ENCODE results near the gene CMTM6.

DNA sequence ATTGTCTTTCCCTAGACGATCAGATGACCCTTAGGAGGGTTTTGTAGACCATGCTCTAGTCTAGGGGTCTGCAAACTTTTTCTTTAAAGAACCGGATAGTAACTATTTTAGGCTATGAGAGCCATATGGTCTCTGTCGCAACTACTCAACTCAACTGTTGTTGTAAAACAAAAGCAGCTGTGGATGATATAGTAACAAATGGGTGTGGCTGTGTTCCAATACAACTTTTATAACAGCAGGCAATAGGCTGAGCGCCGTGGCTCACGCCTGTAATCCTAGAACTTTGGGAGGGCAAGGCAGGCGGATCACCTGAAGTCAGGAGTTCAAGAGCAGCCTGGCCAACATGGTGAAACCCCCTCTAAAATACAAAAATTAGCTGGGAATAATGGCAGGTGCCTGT lies 6.1 kb upstream of the CMTM6 start:
- TF ChIP-seq, protein P1, sequence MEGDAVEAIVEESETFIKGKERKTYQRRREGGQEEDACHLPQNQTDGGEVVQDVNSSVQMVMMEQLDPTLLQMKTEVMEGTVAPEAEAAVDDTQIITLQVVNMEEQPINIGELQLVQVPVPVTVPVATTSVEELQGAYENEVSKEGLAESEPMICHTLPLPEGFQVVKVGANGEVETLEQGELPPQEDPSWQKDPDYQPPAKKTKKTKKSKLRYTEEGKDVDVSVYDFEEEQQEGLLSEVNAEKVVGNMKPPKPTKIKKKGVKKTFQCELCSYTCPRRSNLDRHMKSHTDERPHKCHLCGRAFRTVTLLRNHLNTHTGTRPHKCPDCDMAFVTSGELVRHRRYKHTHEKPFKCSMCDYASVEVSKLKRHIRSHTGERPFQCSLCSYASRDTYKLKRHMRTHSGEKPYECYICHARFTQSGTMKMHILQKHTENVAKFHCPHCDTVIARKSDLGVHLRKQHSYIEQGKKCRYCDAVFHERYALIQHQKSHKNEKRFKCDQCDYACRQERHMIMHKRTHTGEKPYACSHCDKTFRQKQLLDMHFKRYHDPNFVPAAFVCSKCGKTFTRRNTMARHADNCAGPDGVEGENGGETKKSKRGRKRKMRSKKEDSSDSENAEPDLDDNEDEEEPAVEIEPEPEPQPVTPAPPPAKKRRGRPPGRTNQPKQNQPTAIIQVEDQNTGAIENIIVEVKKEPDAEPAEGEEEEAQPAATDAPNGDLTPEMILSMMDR (IDR thresholded peaks at IDR 0.05; ENCODE audit: insufficient read depth, low read depth, low read length), result no peak
- TF ChIP-seq EZH2 (IDR thresholded peaks at IDR 0.05; ENCODE audit: insufficient read depth, low read length), result no peak

Measured in astrocyte (in vitro differentiated cells and primary cell).